GM12892 (cell line): ENCODE results near the gene HMCN1.
"Not testable (repeated sequence)": the region's sequence is repeated elsewhere in the genome, so short reads cannot be mapped to it uniquely, and the experiment has no call there.

Source experiments
- DNase-seq: peaks from one replicate; pipeline ENCODE4 v3.0.0; 2011; ENCODE audit not compliant: insufficient read length
- FAIRE-seq: peaks from 2 replicates; lab custom pipeline; 2011; peaks lifted over from hg19 to GRCh38; lab: Jason Lieb, UNC
- POLR2A ChIP-seq: IDR thresholded peaks from 2 replicates; pipeline ENCODE4 v1.6.1; 2011; ENCODE audit warnings: low read depth, low read length, control low read depth
- POLR2AphosphoS5 ChIP-seq: IDR thresholded peaks from 2 replicates; pipeline ENCODE4 v1.6.1; 2011; ENCODE audit warnings: low read depth, low read length, control low read depth
- TAF1 ChIP-seq: IDR thresholded peaks from 2 replicates; pipeline ENCODE4 v1.6.1; 2011; ENCODE audit warnings: low read depth, mild to moderate bottlenecking, control low read depth, low read length, borderline replicate concordance

HMCN1 gene

DNA sequence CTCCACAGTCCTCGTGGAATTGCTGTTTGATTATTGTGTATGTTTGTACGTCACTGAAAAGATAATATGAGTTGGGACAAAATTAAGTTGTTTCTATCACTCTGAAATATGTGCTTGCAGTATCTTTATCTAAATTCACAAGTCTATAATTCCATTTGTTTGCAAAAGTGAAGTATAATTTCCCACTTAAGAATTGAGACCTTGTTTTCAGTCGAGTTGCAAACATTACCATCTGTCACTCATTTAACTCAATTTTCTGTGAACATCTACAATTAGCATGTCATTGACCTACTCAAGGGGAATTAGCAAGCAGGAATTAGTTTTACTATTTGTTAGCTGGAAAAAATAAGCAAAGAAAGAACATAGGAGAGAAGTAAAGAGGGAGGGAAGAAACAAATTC, 445.0 kb downstream of the HMCN1 start:
- FAIRE-seq, result no peak

DNA sequence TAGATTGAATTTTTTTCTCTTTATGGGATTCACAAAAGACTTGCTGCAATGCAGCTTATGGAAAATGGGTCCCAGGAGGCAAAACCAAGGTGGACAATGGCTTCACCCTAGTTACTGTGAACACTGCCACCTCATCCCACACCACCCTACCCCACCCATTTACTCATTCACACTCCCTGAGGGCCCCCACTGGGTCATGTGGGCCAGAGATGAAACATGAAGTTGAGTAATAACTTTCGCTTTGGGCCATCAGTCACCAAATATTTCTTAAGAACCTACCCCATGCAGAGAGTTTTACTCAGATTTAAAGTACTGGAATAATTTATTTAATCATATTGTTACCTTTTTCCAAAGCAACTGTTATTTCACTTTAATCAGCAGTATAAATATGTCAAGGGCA, 449.0 kb downstream of the HMCN1 start:
- no peak for FAIRE-seq
- no peak for TF ChIP-seq POLR2AphosphoS5
- no peak for TF ChIP-seq POLR2A
- DNase-seq, result no peak

More for the DNA sequence above, 445.0 kb downstream of the HMCN1 start:
- no peak for DNase-seq
- no peak for TF ChIP-seq TAF1
- no peak for TF ChIP-seq POLR2A
- TF ChIP-seq POLR2AphosphoS5, result no peak

DNA sequence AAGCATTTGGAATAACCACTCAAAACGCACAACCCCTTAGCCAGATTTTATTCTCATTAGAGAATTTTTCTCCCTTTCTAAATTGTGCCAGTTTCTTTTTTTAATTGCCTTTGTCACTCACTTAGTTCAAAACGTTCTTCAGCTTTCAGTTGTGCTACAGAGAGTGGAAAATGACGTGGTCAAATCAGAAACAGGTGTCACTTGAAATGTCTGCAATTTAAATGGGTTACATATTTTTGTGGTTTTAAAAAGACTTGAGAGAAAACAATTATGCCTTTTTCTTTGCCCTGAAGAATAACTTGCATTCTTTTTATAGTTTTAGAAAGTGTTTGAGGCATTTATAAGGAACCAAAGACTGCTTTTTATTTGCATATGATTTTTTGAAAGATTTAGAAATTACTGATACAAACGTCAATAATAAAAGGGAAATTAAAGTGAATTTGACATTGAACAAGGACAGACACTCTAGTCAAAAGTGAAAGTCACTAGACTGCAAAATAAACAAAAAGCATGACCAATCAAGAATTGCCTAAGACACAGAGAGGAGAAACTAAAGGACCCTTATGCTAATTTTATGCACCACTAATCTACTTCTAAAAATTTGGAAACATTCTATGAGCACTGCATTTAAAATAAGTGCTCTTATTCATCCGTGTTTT, 449.9 kb downstream of the HMCN1 start:
- DNase-seq (no peak), FAIRE-seq (no peak)
- TF ChIP-seq TAF1 (no peak), POLR2A (no peak), POLR2AphosphoS5 (no peak)

DNA sequence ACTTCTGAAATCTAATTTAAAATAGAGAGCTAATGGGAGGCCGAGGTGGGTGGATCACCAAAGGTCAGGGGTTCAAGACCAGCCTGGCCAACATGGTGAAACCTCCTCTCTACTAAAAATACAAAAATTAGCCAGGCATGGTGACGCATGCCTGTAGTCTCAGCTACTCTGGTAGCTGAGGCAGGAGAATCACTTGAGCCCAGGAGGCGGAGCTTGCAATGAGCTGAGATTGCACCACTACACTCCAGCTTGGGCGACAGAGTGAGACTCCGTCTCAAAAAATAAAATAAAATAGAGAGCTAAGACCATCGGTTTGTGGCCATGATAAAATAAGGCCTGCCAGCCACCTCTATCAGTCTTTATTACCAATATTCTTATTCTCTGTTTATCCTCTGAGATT, 452.1 kb downstream of the HMCN1 start:
- DNase-seq, FAIRE-seq: not testable (repeated sequence)

DNA sequence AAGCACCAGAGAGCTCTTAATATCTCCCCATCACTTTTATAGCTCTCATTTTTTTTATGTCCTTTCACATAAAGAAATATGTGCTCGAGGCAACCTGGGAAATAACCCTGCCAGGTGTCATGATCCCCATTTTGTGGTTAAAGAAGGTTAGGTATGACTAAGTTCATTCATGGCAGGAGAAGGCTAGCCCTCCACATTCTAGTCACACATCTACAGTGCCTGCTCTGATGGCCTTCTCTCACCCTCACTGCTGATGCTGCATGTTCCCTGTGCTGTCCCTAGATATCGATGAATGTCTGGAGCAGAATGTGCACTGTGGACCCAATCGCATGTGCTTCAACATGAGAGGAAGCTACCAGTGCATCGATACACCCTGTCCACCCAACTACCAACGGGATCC, 453.4 kb downstream of the HMCN1 start:
- FAIRE-seq (no peak), DNase-seq (no peak)
- TF ChIP-seq TAF1 (no peak), POLR2AphosphoS5 (no peak), POLR2A (no peak)

DNA sequence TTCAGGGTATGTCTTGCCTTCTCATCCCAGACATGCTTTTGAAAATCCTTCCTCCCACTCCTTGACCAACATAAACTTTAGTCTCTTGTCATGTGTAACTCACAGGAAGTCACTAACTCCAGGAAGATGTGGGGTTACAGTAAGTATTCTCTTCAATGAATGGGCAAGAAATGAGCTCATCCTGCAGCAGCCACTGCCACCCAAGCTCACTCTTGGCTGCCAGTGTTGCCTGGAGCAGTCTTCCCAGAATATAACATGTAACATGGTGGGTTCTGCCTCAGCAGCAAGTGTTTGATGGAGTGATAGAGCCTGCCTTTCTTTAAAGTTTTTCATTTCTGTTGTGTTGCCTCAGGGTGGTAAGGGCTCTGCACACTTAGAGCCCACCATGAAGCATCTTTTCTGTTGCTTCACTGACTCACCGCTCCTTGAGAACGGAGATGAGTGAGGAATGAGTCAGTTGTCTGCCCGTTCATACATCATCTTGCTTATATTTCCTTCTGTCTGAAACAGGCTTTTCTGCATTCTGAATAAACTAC, 453.9 kb downstream of the HMCN1 start:
- DNase-seq, result no peak
- TF ChIP-seq POLR2A, result no peak
- TF ChIP-seq POLR2AphosphoS5, result no peak
- TF ChIP-seq TAF1, result no peak
- FAIRE-seq, result no peak

DNA sequence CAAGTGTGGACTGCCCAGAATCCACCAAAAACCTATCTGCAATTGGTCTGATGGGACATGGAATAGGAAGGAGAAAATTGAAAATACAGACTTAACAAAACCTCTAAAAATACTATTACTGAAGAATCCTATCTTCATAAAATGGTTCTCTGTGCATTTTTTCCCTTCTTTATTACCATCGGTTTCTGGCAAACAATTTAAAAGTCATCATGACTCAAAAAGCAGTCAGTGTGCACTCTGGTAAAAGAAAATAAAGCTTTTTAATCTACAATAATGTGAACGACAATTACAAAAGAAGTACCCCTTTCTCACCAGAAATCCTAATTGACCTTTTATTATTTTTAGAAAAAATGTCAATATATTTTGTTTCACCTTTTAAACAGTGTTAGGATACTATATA, 454.5 kb downstream of the HMCN1 start:
- no peak for DNase-seq
- TF ChIP-seq POLR2A (no peak), TAF1 (no peak), POLR2AphosphoS5 (no peak)
- FAIRE-seq, result no peak

DNA sequence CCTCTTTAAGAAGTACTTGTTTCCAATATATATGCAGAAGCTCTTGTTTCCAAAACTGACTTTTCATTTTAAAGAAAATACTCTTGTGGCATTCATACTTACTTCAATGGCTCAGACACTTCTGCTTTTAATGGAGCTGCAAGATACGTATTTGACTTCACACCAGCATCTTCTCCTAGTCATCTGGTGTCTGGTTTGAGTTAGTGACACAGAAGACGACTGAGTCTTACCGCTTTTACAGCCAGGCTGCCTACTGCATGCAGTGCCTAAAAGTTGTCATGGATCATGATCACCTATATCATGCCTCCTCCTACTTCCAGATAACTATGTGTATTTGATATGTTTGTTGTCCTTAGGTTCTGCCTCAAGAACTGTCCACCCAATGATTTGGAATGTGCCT, 455.0 kb downstream of the HMCN1 start:
- DNase-seq (no peak), FAIRE-seq (no peak)
- TF ChIP-seq POLR2A (no peak), TAF1 (no peak), POLR2AphosphoS5 (no peak)

DNA sequence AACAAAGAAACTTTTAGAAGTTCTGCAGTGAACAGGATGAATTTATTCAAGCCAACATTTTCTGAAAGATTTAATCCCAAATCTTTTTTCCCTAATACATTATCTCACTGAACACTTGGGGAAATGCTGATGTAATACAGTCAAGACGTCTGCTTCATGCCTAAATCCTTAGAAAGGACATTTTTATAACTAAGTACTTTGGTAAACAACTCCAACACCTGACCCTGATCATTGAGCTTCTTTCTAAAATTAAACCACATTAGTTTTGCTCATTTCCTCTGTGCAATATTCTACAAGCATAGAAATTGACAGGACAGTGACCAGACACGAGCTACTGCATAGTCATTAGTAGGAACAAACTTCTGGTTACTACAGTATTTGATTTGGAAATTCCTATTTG, 457.3 kb downstream of the HMCN1 start:
- DNase-seq (no peak), FAIRE-seq (no peak)
- TF ChIP-seq TAF1, result no peak
- no peak for TF ChIP-seq POLR2A
- TF ChIP-seq POLR2AphosphoS5, result no peak

DNA sequence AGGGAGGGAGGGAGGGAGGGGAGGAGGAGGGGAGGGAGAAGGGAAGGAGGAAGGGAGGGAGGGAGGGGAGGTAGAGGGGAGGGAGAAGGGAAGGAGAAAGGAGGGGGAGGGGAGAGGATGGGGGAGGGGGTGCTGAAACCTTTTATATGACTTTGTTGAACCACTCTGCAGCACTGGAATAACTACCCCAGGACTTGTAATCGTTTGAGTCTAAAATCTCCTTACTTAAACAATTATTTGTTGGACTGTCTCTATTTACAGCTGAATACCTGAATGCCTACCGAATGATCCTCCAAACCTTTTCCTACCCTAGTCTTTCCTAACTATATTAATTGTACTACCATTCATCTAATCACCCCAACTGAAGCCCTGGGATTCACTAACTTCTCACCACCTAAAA, 459.0 kb downstream of the HMCN1 start:
- DNase-seq (no peak), FAIRE-seq (no peak)
- TF ChIP-seq TAF1 (no peak), POLR2A (no peak), POLR2AphosphoS5 (no peak)

DNA sequence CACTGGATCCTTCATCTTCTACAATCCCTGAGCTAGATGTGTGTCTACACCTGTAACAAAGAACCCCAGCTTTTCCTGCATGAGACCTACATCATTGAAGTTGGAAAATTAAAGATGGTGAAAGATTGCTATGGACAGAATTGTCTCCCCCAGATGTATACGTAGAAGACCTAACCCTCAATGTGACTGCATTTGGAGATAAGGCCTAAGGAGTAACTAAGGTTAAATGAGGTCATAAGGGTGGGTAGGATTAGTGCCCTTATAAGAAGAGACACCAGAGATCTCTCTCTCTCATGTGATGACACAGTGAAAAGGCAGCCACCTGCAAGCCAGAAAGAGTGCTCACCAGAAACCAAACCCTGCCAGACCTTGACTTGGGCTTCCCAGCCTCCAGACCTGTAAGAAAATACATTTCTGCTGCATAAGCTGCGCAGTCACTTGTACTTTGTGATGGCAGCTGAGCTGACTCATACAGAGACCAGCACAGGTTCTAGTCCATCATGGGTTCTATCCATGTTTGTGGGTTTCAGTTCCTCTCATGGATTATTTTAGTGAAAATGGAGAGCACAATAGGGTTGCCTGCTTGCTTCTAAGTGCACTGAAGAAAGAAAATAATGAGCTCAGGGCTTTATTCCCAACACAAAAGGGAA, 460.0 kb downstream of the HMCN1 start:
- FAIRE-seq (no peak), DNase-seq (peak; percentile 2)
- TF ChIP-seq TAF1 (no peak), POLR2AphosphoS5 (no peak), POLR2A (no peak)

DNA sequence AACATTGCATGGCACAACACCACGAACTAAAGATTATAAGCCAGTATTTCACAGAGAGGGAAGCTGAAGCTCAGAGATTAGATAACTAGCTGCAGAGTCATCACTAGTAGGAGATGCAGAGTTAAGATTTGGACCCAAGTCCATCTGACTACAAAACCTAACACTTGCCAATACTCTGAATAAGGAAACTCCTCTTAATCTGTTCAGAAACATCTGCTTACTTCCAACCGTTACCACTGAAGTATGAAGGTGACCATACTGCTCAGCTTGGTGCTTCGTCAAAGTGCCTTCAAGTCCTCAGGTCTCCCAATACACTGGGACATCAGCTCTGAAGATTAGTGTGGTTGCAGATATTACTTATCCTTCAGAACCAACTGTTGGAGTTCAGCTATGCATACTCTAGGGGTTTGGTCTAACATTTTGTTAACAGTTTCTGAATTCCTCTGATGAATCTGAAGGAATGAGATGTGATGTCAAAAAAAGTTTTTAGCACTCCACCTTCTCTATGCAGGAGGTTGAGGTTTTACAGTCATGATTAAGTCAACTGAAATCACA, 461.3 kb downstream of the HMCN1 start:
- DNase-seq, result no peak
- no peak for FAIRE-seq
- no peak for TF ChIP-seq TAF1
- TF ChIP-seq POLR2AphosphoS5, result no peak
- no peak for TF ChIP-seq POLR2A
